T-helper 17 cell (primary cell): ENCODE data around the gene THBS4. TPM values are rescaled to one million over a fixed set of nuclear protein-coding genes. Genes with fewer than 3 reads are reported as not detected.

Experiments
- ATAC-seq: fragments of 150-1000 bp; cut with Tn5 transposase; 2 replicates; pipeline ENCODE4 v1.10.0; 2021; ENCODE audit warnings: mild to moderate bottlenecking, moderate library complexity
- DNase-seq, 3 donors: peaks; one replicate each; pipeline versions ENCODE4 v3.0.0 to v3.0.0-alpha.2; 2020 to 2021
- H3K9me3 ChIP-seq: one replicate; pipeline ENCODE4 v1.7.0; 2013; ENCODE audit warnings: low read length, mild to moderate bottlenecking; ENCODE audit not compliant: control insufficient read depth, poor library complexity, severe bottlenecking
- H3K27ac Mint-ChIP-seq: one replicate; pipeline ENCODE4 v1.8.0; 2022; ENCODE audit warnings: mild to moderate bottlenecking, moderate library complexity, mixed read lengths
- H3K27me3 Mint-ChIP-seq: one replicate; pipeline ENCODE4 v1.8.0; 2022; ENCODE audit warnings: mixed read lengths
- H3K36me3 Mint-ChIP-seq: one replicate; pipeline ENCODE4 v1.8.0; 2022; ENCODE audit warnings: low read depth, mixed read lengths
- H3K4me1 Mint-ChIP-seq: one replicate; pipeline ENCODE4 v1.8.0; 2022; ENCODE audit warnings: mild to moderate bottlenecking, mixed read lengths
- H3K4me3 Mint-ChIP-seq: one replicate; pipeline ENCODE4 v1.8.0; 2022; ENCODE audit warnings: mild to moderate bottlenecking, moderate library complexity, mixed read lengths
- total RNA-seq, 4 donors: library from RNA in 2 of 4; stranded (reverse) in 2 of 4; gene quantifications; one replicate each; pipeline ENCODE4 v1.2.3 and lab custom pipeline; 2022 to 2026

The THBS4 gene
- total RNA-seq, 2 donors from 2014 or later, result 0.21 to 0.94 TPM

- no peak for ATAC-seq
- no peaks in the 10 kb centered on the region for H3K9me3 ChIP-seq
- no peak for DNase-seq
- no peak overlapping the region for H3K4me3 Mint-ChIP-seq
- no peaks in the 10 kb centered on the region for H3K36me3 Mint-ChIP-seq
- H3K4me1 Mint-ChIP-seq, result no peaks in the 10 kb centered on the region
- no peak overlapping the region for H3K27ac Mint-ChIP-seq
- no peaks in the 10 kb centered on the region for H3K27me3 Mint-ChIP-seq
Measured at GRCh38 chr5:80057921-80058320, 22.8 kb downstream of the THBS4 start.

GRCh38 chr5:80059354-80059980 lies 24.3 kb downstream of the THBS4 start:
- H3K27me3 Mint-ChIP-seq, result no peaks in the 10 kb centered on the region
- H3K4me3 Mint-ChIP-seq, result peak overlapping the region; percentile 15
- ATAC-seq, result no peak
- DNase-seq, result no peak
- no peaks in the 10 kb centered on the region for H3K36me3 Mint-ChIP-seq
- no peaks in the 10 kb centered on the region for H3K9me3 ChIP-seq
- H3K27ac Mint-ChIP-seq, result no peak overlapping the region
- no peaks in the 10 kb centered on the region for H3K4me1 Mint-ChIP-seq

GRCh38 chr5:80060966-80061365 lies 25.8 kb downstream of the THBS4 start:
- Mint-ChIP-seq H3K27ac (no peak overlapping the region), H3K4me1 (no peaks in the 10 kb centered on the region), H3K36me3 (no peaks in the 10 kb centered on the region), H3K27me3 (no peaks in the 10 kb centered on the region), H3K4me3 (no peak overlapping the region)
- no peak for ATAC-seq
- DNase-seq, result no peak
- no peaks in the 10 kb centered on the region for H3K9me3 ChIP-seq

GRCh38 chr5:80061547-80061946 lies 26.4 kb downstream of the THBS4 start:
- H3K9me3 ChIP-seq, result no peaks in the 10 kb centered on the region
- Mint-ChIP-seq H3K36me3 (peaks cover 2% of the 10 kb centered on the region), H3K27ac (no peak overlapping the region), H3K4me1 (no peaks in the 10 kb centered on the region), H3K4me3 (no peak overlapping the region), H3K27me3 (no peaks in the 10 kb centered on the region)
- ATAC-seq (no peak), DNase-seq (no peak)

GRCh38 chr5:80064124-80064523 lies 29.0 kb downstream of the THBS4 start:
- Mint-ChIP-seq H3K27me3 (no peaks in the 10 kb centered on the region), H3K36me3 (peaks cover 7% of the 10 kb centered on the region), H3K4me3 (no peak overlapping the region), H3K27ac (no peak overlapping the region), H3K4me1 (no peaks in the 10 kb centered on the region)
- ATAC-seq, result no peak
- DNase-seq, result no peak
- no peaks in the 10 kb centered on the region for H3K9me3 ChIP-seq

GRCh38 chr5:80067016-80067415 lies 31.9 kb downstream of the THBS4 start:
- Mint-ChIP-seq H3K36me3 (peaks cover 15% of the 10 kb centered on the region), H3K27ac (no peak overlapping the region), H3K4me3 (no peak overlapping the region), H3K27me3 (no peaks in the 10 kb centered on the region), H3K4me1 (peaks cover 7% of the 10 kb centered on the region)
- ATAC-seq (no peak), DNase-seq (no peak)
- H3K9me3 ChIP-seq, result no peaks in the 10 kb centered on the region

- ATAC-seq, result no peak
- H3K27ac Mint-ChIP-seq, result no peak overlapping the region
- H3K4me3 Mint-ChIP-seq, result no peak overlapping the region
- DNase-seq, result no peak
- peaks cover 7% of the 10 kb centered on the region for H3K4me1 Mint-ChIP-seq
- no peaks in the 10 kb centered on the region for H3K27me3 Mint-ChIP-seq
- H3K36me3 Mint-ChIP-seq, result peaks cover 15% of the 10 kb centered on the region
- H3K9me3 ChIP-seq, result no peaks in the 10 kb centered on the region
Measured at GRCh38 chr5:80067531-80068245, 32.5 kb downstream of the THBS4 start.

GRCh38 chr5:80068246-80068636 lies 33.1 kb downstream of the THBS4 start:
- Mint-ChIP-seq H3K4me3 (no peak overlapping the region), H3K4me1 (peaks cover 7% of the 10 kb centered on the region), H3K36me3 (peaks cover 15% of the 10 kb centered on the region), H3K27me3 (no peaks in the 10 kb centered on the region), H3K27ac (no peak overlapping the region)
- DNase-seq, result no peak
- ATAC-seq, result no peak
- no peaks in the 10 kb centered on the region for H3K9me3 ChIP-seq

- DNase-seq, result no peak
- H3K36me3 Mint-ChIP-seq, result peaks cover 15% of the 10 kb centered on the region
- no peak overlapping the region for H3K4me3 Mint-ChIP-seq
- ATAC-seq, result no peak
- peaks cover 7% of the 10 kb centered on the region for H3K4me1 Mint-ChIP-seq
- H3K27ac Mint-ChIP-seq, result no peak overlapping the region
- no peaks in the 10 kb centered on the region for H3K9me3 ChIP-seq
- no peaks in the 10 kb centered on the region for H3K27me3 Mint-ChIP-seq
Measured at GRCh38 chr5:80068775-80069174, 33.6 kb downstream of the THBS4 start.

GRCh38 chr5:80069251-80069800 lies 34.2 kb downstream of the THBS4 start:
- Mint-ChIP-seq H3K36me3 (peaks cover 15% of the 10 kb centered on the region), H3K4me3 (no peak overlapping the region), H3K27me3 (no peaks in the 10 kb centered on the region), H3K4me1 (peaks cover 7% of the 10 kb centered on the region), H3K27ac (peak overlapping the region; percentile 34)
- no peaks in the 10 kb centered on the region for H3K9me3 ChIP-seq
- DNase-seq, result no peak
- no peak for ATAC-seq

GRCh38 chr5:80069918-80070318 lies 34.8 kb downstream of the THBS4 start:
- H3K27ac Mint-ChIP-seq, result peak overlapping the region; percentile 34
- peaks cover 15% of the 10 kb centered on the region for H3K36me3 Mint-ChIP-seq
- no peak for ATAC-seq
- H3K4me1 Mint-ChIP-seq, result peaks cover 7% of the 10 kb centered on the region
- no peaks in the 10 kb centered on the region for H3K9me3 ChIP-seq
- no peaks in the 10 kb centered on the region for H3K27me3 Mint-ChIP-seq
- H3K4me3 Mint-ChIP-seq, result no peak overlapping the region
- DNase-seq, result no peak

- H3K27me3 Mint-ChIP-seq, result no peaks in the 10 kb centered on the region
- H3K4me3 Mint-ChIP-seq, result no peak overlapping the region
- peak overlapping the region; percentile 34 for H3K27ac Mint-ChIP-seq
- H3K4me1 Mint-ChIP-seq, result peaks cover 7% of the 10 kb centered on the region
- no peaks in the 10 kb centered on the region for H3K9me3 ChIP-seq
- ATAC-seq, result no peak
- H3K36me3 Mint-ChIP-seq, result peaks cover 15% of the 10 kb centered on the region
- DNase-seq, result no peak
Measured at GRCh38 chr5:80070338-80071056, 35.3 kb downstream of the THBS4 start.

GRCh38 chr5:80071510-80072021 lies 36.4 kb downstream of the THBS4 start:
- peaks cover 13% of the 10 kb centered on the region for H3K36me3 Mint-ChIP-seq
- no peak overlapping the region for H3K27ac Mint-ChIP-seq
- ATAC-seq (no peak), DNase-seq (no peak)
- no peaks in the 10 kb centered on the region for H3K27me3 Mint-ChIP-seq
- H3K4me1 Mint-ChIP-seq, result peaks cover 7% of the 10 kb centered on the region
- H3K4me3 Mint-ChIP-seq, result no peak overlapping the region
- H3K9me3 ChIP-seq, result no peaks in the 10 kb centered on the region
